ENCODE data around the gene MYLK.

Gene MYLK

GRCh38 chr3:123637841-123638240 is 246.3 kb downstream of the MYLK start:
- no peak for DNase-seq
- intact Hi-C loops (cut with DNase I): no loop called here

- intact Hi-C loops (cut with DNase I): no loop called here
- DNase-seq: no peak
Measured at GRCh38 chr3:123637131-123637530, 247.0 kb downstream of the MYLK start.

GRCh38 chr3:123636431-123636841 is 247.7 kb downstream of the MYLK start:
- DNase-seq: no peak
- intact Hi-C loops (cut with DNase I): no loop called here

GRCh38 chr3:123635717-123636116 is 248.4 kb downstream of the MYLK start:
- intact Hi-C loops (cut with DNase I): no loop called here
- DNase-seq: no peak

GRCh38 chr3:123635217-123635616 is 248.9 kb downstream of the MYLK start:
- DNase-seq: no peak
- intact Hi-C loops (cut with DNase I): no loop called here

- no peak for DNase-seq
- intact Hi-C loops (cut with DNase I): no loop called here
Measured at GRCh38 chr3:123634149-123635051, 249.7 kb downstream of the MYLK start.

- intact Hi-C loops (cut with DNase I): no loop called here
- DNase-seq: no peak
Measured at GRCh38 chr3:123633530-123633929, 250.6 kb downstream of the MYLK start.

GRCh38 chr3:123632161-123632655 is 251.9 kb downstream of the MYLK start:
- intact Hi-C loops (cut with DNase I): no loop called here
- no peak for DNase-seq

- intact Hi-C loops (cut with DNase I): no loop called here
- DNase-seq: no peak
Measured at GRCh38 chr3:123629747-123630047, 254.4 kb downstream of the MYLK start.

- DNase-seq: peak in 1 of 10 donors; percentile 49
- intact Hi-C loops (cut with DNase I): no loop called here
Measured at GRCh38 chr3:123628996-123629746, 255.0 kb downstream of the MYLK start.

- peak in 1 of 10 donors; percentile 41 for DNase-seq
- intact Hi-C loops (cut with DNase I): no loop called here
Measured at GRCh38 chr3:123627673-123628670, 256.2 kb downstream of the MYLK start.

- intact Hi-C loops (cut with DNase I): no loop called here
Measured at GRCh38 chr3:123626881-123627280, 257.3 kb downstream of the MYLK start.

GRCh38 chr3:123624302-123624701 is 259.8 kb downstream of the MYLK start:
- intact Hi-C loops (cut with DNase I): no loop called here
- peak in 1 of 10 donors; percentile 7 for DNase-seq

More at GRCh38 chr3:123626881-123627280, 257.3 kb downstream of the MYLK start:
- peak in 1 of 10 donors; percentile 47 for DNase-seq

- DNase-seq: peak in 1 of 10 donors; percentile 18
- intact Hi-C loops (cut with DNase I): no loop called here
Measured at GRCh38 chr3:123623346-123623880, 260.7 kb downstream of the MYLK start.

- intact Hi-C loops (cut with DNase I): no loop called here
- DNase-seq: peak in 1 of 10 donors; percentile 21
Measured at GRCh38 chr3:123622766-123623165, 261.4 kb downstream of the MYLK start.

- intact Hi-C loops (cut with DNase I): loop anchor here (2.0 kb wide), 1 partner anchor 37 kb away; the partner anchor contains the start of gene HACD2
- DNase-seq: peak in 1 of 10 donors; percentile 35
Measured at GRCh38 chr3:123621850-123622189, 262.3 kb downstream of the MYLK start.

- peak in 1 of 10 donors; percentile 16 for DNase-seq
- intact Hi-C loops (cut with DNase I): loop anchor here (2.0 kb wide), 1 partner anchor 37 kb away; the partner anchor contains the start of gene HACD2
Measured at GRCh38 chr3:123621186-123621849, 262.8 kb downstream of the MYLK start.

GRCh38 chr3:123620343-123620742 is 263.8 kb downstream of the MYLK start:
- DNase-seq: peak in 3 of 10 donors; percentile 45 to 76 (median 51)
- intact Hi-C loops (cut with DNase I): loop anchor here (2.0 kb wide), 1 partner anchor 36 kb away; the partner anchor contains the start of gene HACD2

All from posterior cingulate gyrus (tissue), 11 donors.